ENCODE results near the gene UNC5C.

Gene UNC5C

DNA sequence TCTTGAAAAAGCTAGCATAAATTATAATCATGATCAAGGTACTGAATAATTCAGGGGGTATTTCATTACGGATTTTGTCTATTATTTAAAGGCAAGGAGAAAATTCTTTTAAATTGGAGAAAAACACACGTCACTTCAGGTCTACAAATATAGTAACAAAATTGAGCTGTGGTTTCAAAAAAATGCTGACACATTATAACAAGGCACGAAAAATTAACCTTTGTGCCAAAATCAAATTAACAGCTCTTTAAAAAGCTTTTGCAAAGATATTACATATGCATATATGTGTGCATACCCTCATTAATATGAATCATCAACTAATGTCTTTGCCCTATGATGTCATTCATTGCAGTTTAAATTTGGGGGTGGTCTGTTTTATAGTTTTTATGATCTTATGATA is 44.3 kb downstream of the UNC5C start:
- no peak for DNase-seq
- TF ChIP-seq GATA1 (IDR thresholded peaks at IDR 0.05; ENCODE audit: low read depth, low read length) (no peak), POLR2A (IDR thresholded peaks at IDR 0.05; ENCODE audit: low read length) (no peak)

DNA sequence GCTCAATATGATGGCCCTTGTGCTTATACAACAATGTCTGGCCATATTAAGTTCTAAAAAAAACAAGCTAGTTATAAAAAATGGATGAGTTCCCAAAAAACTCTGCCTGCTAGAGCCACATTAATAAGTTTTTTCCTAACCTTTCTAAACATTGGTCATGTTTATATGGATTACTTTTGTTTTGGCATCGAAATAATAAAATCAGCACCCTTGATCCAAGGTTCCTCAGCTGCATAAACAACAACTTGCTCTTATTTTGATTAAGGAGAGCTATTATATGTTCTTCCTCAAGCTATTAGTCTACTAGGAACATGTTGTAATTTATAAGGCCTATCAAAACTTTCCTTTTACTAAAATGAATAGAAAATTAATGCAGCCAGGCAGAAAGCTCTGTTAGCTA is 48.4 kb downstream of the UNC5C start:
- no peak for TF ChIP-seq GATA1 (IDR thresholded peaks at IDR 0.05; ENCODE audit: low read depth, low read length)
- no peak for TF ChIP-seq POLR2A (IDR thresholded peaks at IDR 0.05; ENCODE audit: low read length)
- no peak for DNase-seq

DNA sequence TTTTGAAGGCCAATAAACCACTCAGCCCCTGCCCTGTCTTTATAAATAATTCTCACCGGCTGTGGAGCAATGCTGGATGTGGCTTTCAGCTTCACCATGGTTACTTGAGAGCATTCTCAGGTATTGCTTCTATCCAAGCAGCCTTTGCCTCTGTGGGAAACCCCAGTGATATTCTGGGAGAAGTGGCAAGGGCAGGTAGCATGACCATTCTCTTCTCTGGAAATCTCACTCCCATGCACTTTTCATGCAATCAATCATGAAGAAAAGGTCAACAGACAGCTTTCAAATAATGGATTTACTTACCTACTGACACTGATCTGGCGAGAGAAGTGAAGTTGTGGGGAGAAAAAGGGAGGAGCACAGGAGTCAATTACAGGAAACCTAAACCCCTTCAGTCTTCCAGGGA is 49.5 kb downstream of the UNC5C start:
- no peak for TF ChIP-seq POLR2A (IDR thresholded peaks at IDR 0.05; ENCODE audit: low read length)
- TF ChIP-seq GATA1 (IDR thresholded peaks at IDR 0.05; ENCODE audit: low read depth, low read length): no peak

GRCh38 chr4:95494186-95494585 is 54.6 kb downstream of the UNC5C start:
- DNase-seq: no peak
- no peak for TF ChIP-seq GATA1 (IDR thresholded peaks at IDR 0.05; ENCODE audit: low read depth, low read length)
- no peak for TF ChIP-seq POLR2A (IDR thresholded peaks at IDR 0.05; ENCODE audit: low read length)

More for the DNA sequence above, 49.5 kb downstream of the UNC5C start:
- DNase-seq: no peak

DNA sequence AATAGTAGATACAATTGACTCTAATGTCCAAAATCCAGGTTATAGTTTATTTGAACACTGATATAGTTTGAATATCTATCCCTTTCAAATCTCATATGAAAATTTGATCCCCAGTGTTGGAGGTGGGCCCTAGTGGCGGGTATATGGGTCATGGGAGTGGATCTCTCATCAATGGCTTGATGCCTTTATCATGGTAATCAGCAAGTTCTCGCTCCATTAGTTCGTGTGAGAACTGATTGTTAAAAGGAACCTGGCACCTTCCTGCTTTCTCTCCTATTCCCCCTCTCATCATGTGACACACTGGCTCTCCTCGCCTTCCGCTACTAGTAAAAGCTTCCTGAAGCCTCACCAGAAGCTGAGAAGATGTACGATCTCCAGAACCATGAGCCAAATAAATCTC is 70.1 kb downstream of the UNC5C start:
- DNase-seq: no peak
- no peak for TF ChIP-seq GATA1 (IDR thresholded peaks at IDR 0.05; ENCODE audit: low read depth, low read length)
- no peak for TF ChIP-seq POLR2A (IDR thresholded peaks at IDR 0.05; ENCODE audit: low read length)

DNA sequence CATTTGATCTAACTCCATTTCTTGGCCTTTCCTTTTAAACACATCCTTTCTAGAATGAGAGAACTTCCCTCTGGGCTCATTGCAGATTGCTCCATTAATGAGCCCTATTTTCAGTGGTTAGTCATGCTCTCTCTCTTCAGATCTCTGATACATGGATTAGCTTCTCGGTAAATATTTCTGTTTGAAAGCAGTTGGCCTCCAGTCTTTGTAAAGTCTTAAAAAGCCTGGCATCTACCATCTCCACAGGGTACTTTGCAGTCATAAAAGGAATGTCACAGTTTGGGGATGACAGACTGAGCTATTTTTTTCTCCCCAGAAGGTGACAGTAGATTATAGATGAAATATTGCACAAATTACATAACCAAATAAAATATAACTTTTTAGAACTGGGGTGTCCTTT is 72.7 kb downstream of the UNC5C start:
- DNase-seq: no peak
- no peak for TF ChIP-seq POLR2A (IDR thresholded peaks at IDR 0.05; ENCODE audit: low read length)

- no peak for DNase-seq
- TF ChIP-seq POLR2A (IDR thresholded peaks at IDR 0.05; ENCODE audit: low read length) (no peak), GATA1 (IDR thresholded peaks at IDR 0.05; ENCODE audit: low read depth, low read length) (no peak)
These were observed 76.2 kb downstream of the UNC5C start for GRCh38 chr4:95472534-95472933.

GRCh38 chr4:95470622-95471021 is 78.2 kb downstream of the UNC5C start:
- TF ChIP-seq GATA1 (IDR thresholded peaks at IDR 0.05; ENCODE audit: low read depth, low read length) (no peak), POLR2A (IDR thresholded peaks at IDR 0.05; ENCODE audit: low read length) (no peak)
- no peak for DNase-seq

DNA sequence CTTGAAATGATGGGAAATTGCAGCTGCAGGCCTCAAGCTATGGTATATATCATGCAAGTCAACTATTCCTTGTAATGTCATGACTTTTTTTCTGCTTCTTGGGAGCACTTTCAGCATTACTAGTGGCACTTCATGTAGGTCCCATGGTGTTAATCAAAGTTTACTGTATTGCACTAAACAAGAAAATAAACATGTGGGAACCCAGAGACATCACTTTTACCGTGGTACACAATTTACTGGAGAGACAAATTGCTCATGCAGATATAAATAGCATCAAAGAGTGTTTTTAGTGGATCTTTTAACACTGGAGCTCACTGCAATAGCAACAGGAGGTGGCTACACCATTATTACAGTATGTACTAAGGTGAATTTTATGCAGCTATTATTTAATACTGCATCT is 79.2 kb downstream of the UNC5C start:
- TF ChIP-seq GATA1 (IDR thresholded peaks at IDR 0.05; ENCODE audit: low read depth, low read length) (no peak), POLR2A (IDR thresholded peaks at IDR 0.05; ENCODE audit: low read length) (no peak)
- no peak for DNase-seq

GRCh38 chr4:95466791-95467190 is 82.0 kb downstream of the UNC5C start:
- DNase-seq: no peak
- TF ChIP-seq GATA1 (IDR thresholded peaks at IDR 0.05; ENCODE audit: low read depth, low read length): no peak
- no peak for TF ChIP-seq POLR2A (IDR thresholded peaks at IDR 0.05; ENCODE audit: low read length)

- no peak for TF ChIP-seq POLR2A (IDR thresholded peaks at IDR 0.05; ENCODE audit: low read length)
- no peak for DNase-seq
These were observed 83.8 kb downstream of the UNC5C start for GRCh38 chr4:95465010-95465409.

DNA sequence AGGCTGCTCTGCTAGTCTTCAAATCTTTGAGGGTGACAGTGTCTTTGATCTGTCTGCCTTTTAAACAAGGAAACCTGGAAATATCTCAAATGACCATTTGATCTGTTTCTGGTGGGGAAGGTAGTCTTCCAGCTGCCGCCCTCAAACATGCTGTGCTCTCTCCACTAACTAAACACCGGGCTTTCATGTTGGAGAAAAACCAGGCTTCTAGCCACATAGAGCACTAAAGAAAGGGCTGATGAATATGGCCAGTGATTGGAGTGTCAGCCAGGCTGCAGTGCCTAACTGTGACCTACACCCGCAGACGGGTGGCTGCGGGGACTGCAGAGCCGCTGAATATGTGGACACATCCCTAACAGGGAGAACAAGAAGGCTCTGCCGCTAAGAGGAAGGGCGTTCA is 85.9 kb downstream of the UNC5C start:
- TF ChIP-seq GATA1 (IDR thresholded peaks at IDR 0.05; ENCODE audit: low read depth, low read length): no peak
- TF ChIP-seq POLR2A (IDR thresholded peaks at IDR 0.05; ENCODE audit: low read length): no peak
- DNase-seq: no peak

DNA sequence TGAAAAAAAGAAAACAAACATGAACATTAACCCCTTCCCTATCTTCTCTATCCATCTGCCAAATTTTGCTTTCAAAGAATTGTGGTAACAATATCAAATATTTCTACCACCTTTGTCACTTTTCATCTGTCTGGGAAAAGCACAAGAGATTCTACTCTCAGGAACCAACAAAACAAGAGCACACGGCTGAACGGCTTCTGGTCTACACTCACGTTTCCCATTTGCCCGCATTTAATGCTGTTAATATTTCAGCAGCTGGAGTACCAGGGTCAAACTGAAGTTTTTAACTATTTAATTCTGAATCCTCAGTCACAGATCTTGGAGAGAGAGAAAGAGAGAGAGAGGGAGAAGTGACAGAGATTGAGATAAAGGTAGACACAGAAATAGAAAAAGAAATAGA is 91.4 kb downstream of the UNC5C start:
- no peak for TF ChIP-seq POLR2A (IDR thresholded peaks at IDR 0.05; ENCODE audit: low read length)
- no peak for TF ChIP-seq GATA1 (IDR thresholded peaks at IDR 0.05; ENCODE audit: low read depth, low read length)
- no peak for DNase-seq

- no peak for DNase-seq
- TF ChIP-seq POLR2A (IDR thresholded peaks at IDR 0.05; ENCODE audit: low read length): no peak
- TF ChIP-seq GATA1 (IDR thresholded peaks at IDR 0.05; ENCODE audit: low read depth, low read length): no peak
These were observed 98.5 kb downstream of the UNC5C start for GRCh38 chr4:95450294-95450693.

DNA sequence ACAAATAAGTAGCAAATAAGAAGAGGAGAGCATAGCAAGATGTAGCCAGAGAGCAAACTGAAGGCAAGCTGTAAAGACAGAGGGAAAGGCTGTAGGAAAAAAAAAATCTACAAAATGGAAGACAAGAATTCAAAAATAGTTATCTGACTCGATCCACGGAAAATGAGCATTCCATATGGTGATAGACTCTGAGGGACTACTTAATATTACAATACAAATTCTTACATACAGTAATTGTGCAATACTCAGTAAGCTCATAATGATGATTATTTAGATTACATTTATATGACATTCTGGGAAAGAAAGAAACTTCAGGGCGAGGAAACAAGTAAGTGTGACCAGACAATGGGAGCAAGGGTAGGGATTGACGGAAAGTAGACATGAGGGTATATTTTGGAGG is 102.6 kb downstream of the UNC5C start:
- TF ChIP-seq POLR2A (IDR thresholded peaks at IDR 0.05; ENCODE audit: low read length) (no peak), GATA1 (IDR thresholded peaks at IDR 0.05; ENCODE audit: low read depth, low read length) (no peak)
- DNase-seq: no peak

DNA sequence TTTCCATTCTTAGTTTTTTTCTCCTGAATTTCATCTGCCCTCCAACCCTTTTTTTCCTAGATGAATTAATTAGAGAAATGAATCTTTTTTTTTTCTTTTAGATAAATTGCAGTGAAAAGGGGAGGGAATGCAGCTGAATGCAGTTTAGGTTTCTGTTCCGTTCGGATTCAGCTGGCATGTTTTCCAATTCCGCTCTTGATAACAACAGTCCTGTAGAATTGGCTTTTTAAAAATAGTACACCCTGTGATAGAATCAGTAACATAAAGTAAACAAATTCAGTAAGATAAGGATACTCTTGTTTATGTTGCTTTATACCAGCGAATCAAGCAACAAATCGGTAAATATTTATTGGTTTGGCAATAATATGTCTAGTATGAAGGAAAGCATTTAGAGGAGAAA is 103.5 kb downstream of the UNC5C start:
- TF ChIP-seq POLR2A (IDR thresholded peaks at IDR 0.05; ENCODE audit: low read length): no peak
- TF ChIP-seq GATA1 (IDR thresholded peaks at IDR 0.05; ENCODE audit: low read depth, low read length): no peak
- no peak for DNase-seq

Measured in erythroblast (primary cell).